Neural cell (in vitro differentiated cells): ENCODE measurements around the gene GSTM2. TPM values are rescaled to one million over a fixed set of nuclear protein-coding genes. Genes with fewer than 3 reads are reported as not detected.

ENCODE experiments used
- H2AFZ ChIP-seq: fragments of 200-600, 300-800 bp; sonication (generic), shearing (Covaris generic); 2 replicates; pipeline ENCODE4 v1.6.0; 2014; ENCODE audit warnings: low read depth, mild to moderate bottlenecking, antibody characterized with exemption, low read length, moderate library complexity
- H3F3A ChIP-seq: fragments of 200-600 bp; shearing (Covaris generic); 2 replicates; pipeline ENCODE4 v1.6.1; 2016; ENCODE audit warnings: mild to moderate bottlenecking, moderate library complexity, mixed read lengths, antibody characterized with exemption, low read length; ENCODE audit not compliant: insufficient read depth, poor library complexity, severe bottlenecking
- H3K27ac ChIP-seq: fragments of 200-600, 300-800 bp; sonication (generic), shearing (Covaris generic); 2 replicates; pipeline ENCODE4 v1.5.1; 2014; ENCODE audit warnings: mild to moderate bottlenecking, low read length, moderate library complexity
- H3K27me3 ChIP-seq: fragments of 300-800, 200-600 bp; sonication (generic), shearing (Covaris generic); 2 replicates; pipeline ENCODE4 v1.6.0; 2014; ENCODE audit warnings: mild to moderate bottlenecking, low read depth, low read length, moderate library complexity; ENCODE audit not compliant: insufficient read depth
- H3K36me3 ChIP-seq: fragments of 300-800, 200-600 bp; sonication (generic), shearing (Covaris generic); 2 replicates; pipeline ENCODE4 v1.5.1; 2014; ENCODE audit warnings: mild to moderate bottlenecking, antibody characterized with exemption, low read length, moderate library complexity; ENCODE audit not compliant: insufficient read depth
- H3K4me2 ChIP-seq: fragments of 300-800, 200-600 bp; sonication (generic), shearing (Covaris generic); 2 replicates; pipeline ENCODE4 v1.6.0; 2014; ENCODE audit warnings: mild to moderate bottlenecking, low read length
- H3K4me3 ChIP-seq: fragments of 300-800, 200-600 bp; sonication (generic), shearing (Covaris generic); 2 replicates; pipeline ENCODE4 v1.5.1; 2014; ENCODE audit warnings: mild to moderate bottlenecking, low read length, moderate library complexity
- H3K79me2 ChIP-seq: fragments of 200-600 bp; shearing (Covaris generic); replicated peaks from 2 replicates; pipeline ENCODE4 v1.6.0; 2014; ENCODE audit warnings: mild to moderate bottlenecking, low read length, moderate library complexity; ENCODE audit not compliant: insufficient read depth
- H3K9ac ChIP-seq: fragments of 300-800, 200-600 bp; sonication (generic), shearing (Covaris generic); 2 replicates; pipeline ENCODE4 v1.6.1; 2016; ENCODE audit warnings: mild to moderate bottlenecking, low read length, mixed read lengths
- H3K9me2 ChIP-seq: fragments of 200-600 bp; shearing (Covaris generic); 2 replicates; pipeline ENCODE4 v1.6.1; 2016; ENCODE audit warnings: mild to moderate bottlenecking, low read length, mixed read lengths; ENCODE audit not compliant: insufficient read depth
- H3K9me3 ChIP-seq: fragments of 200-600, 300-800 bp; sonication (generic), shearing (Covaris generic); 2 replicates; pipeline ENCODE4 v1.6.1; 2016; ENCODE audit warnings: mild to moderate bottlenecking, mixed run types, low read length, moderate library complexity, mixed read lengths
- H4K20me1 ChIP-seq: fragments of 200-600 bp; shearing (Covaris generic); 2 replicates; pipeline ENCODE4 v1.6.1; 2016; ENCODE audit warnings: mild to moderate bottlenecking, mixed run types; ENCODE audit not compliant: insufficient read depth
- CTCF ChIP-seq: fragments of 450-650 bp; IDR thresholded peaks from 2 replicates; pipeline ENCODE4 v1.5.1; 2014; ENCODE audit warnings: antibody characterized with exemption, mild to moderate bottlenecking, moderate library complexity; ENCODE audit not compliant: poor library complexity, severe bottlenecking
- EP300 ChIP-seq: fragments of 450-650 bp; conservative IDR thresholded peaks from 2 replicates; pipeline ENCODE4 v1.6.1; 2014; ENCODE audit warnings: antibody characterized with exemption, mild to moderate bottlenecking, moderate library complexity; ENCODE audit not compliant: poor library complexity, severe bottlenecking
- EZH2 ChIP-seq: fragments of 200-600, 300-800 bp; shearing (Covaris generic), sonication (generic); IDR thresholded peaks from 2 replicates; pipeline ENCODE4 v1.6.1; 2014; ENCODE audit warnings: antibody characterized with exemption, low read length, borderline replicate concordance, mild to moderate bottlenecking; ENCODE audit not compliant: insufficient read depth, poor library complexity, severe bottlenecking
- MXI1 ChIP-seq: fragments of 450-650 bp; conservative IDR thresholded peaks from 2 replicates; pipeline ENCODE4 v1.6.1; 2014; ENCODE audit warnings: antibody characterized with exemption, mild to moderate bottlenecking; ENCODE audit not compliant: poor library complexity, severe bottlenecking
- POLR2AphosphoS5 ChIP-seq: IDR thresholded peaks from 2 replicates; pipeline ENCODE4 v1.6.1; 2012
- RAD21 ChIP-seq: fragments of 450-650 bp; conservative IDR thresholded peaks from 2 replicates; pipeline ENCODE4 v1.6.1; 2014; ENCODE audit warnings: antibody characterized with exemption, mild to moderate bottlenecking, moderate library complexity
- REST ChIP-seq: IDR thresholded peaks from 2 replicates; pipeline ENCODE4 v1.6.1; 2012; ENCODE audit warnings: borderline replicate concordance
- SMC3 ChIP-seq: fragments of 450-650 bp; conservative IDR thresholded peaks from 2 replicates; pipeline ENCODE4 v1.6.1; 2014; ENCODE audit warnings: antibody characterized with exemption, mild to moderate bottlenecking, moderate library complexity; ENCODE audit not compliant: poor library complexity
- TAF1 ChIP-seq: IDR thresholded peaks from 2 replicates; pipeline ENCODE4 v1.6.1; 2012; ENCODE audit warnings: low read depth
- polyA plus RNA-seq: library from polyadenylated mRNA; depleted of rRNA; stranded (reverse); fragments of >200 nt; gene quantifications from 2 replicates; pipeline ENCODE4 v1.2.3, GENCODE V29; 2014

Gene GSTM2
- polyA plus RNA-seq, 1 donor from 2014 or later: 6.8 TPM

DNA sequence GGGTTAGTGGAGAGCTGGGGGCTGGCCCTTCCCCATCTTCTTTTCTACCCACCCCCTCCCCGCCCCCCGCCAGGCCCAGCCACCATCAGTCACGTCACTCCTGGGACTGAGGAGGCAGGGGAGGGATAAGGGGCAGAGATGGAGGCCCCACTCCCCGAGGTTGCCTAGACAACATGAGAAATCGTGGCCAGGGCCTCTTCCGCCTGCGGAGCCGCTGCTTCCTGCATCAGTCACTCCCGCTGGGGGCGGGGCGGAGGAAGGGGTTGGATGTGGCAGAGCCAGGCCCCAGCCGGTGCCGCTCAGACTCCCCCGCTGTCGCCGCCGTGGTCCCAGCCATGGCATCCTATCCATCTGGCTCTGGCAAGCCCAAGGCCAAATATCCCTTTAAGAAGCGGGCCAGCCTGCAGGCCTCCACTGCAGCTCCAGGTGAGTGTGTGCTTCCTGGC is 47.0 kb upstream of the GSTM2 start:
- TF ChIP-seq EZH2 (no peak), REST (no peak), MXI1 (peak; percentile 64), POLR2AphosphoS5 (peak; percentile 79), RAD21 (peak; percentile 45), CTCF (peak; percentile 23), SMC3 (peak; percentile 27), TAF1 (no peak), EP300 (peak; percentile 43)
- Histone ChIP-seq H3K79me2 (peaks cover 38% of the 10 kb centered on the region), H2AFZ (peak overlapping the region; percentile 75), H3K4me3 (peak overlapping the region; percentile 66), H3K27me3 (no peaks in the 10 kb centered on the region), H3F3A (no peaks in the 10 kb centered on the region), H3K27ac (peak overlapping the region; percentile 94), H3K4me2 (peak overlapping the region; percentile 97), H3K9ac (peak overlapping the region; percentile 86), H4K20me1 (no peaks in the 10 kb centered on the region), H3K36me3 (no peaks in the 10 kb centered on the region), H3K9me3 (no peaks in the 10 kb centered on the region), H3K9me2 (no peaks in the 10 kb centered on the region)

DNA sequence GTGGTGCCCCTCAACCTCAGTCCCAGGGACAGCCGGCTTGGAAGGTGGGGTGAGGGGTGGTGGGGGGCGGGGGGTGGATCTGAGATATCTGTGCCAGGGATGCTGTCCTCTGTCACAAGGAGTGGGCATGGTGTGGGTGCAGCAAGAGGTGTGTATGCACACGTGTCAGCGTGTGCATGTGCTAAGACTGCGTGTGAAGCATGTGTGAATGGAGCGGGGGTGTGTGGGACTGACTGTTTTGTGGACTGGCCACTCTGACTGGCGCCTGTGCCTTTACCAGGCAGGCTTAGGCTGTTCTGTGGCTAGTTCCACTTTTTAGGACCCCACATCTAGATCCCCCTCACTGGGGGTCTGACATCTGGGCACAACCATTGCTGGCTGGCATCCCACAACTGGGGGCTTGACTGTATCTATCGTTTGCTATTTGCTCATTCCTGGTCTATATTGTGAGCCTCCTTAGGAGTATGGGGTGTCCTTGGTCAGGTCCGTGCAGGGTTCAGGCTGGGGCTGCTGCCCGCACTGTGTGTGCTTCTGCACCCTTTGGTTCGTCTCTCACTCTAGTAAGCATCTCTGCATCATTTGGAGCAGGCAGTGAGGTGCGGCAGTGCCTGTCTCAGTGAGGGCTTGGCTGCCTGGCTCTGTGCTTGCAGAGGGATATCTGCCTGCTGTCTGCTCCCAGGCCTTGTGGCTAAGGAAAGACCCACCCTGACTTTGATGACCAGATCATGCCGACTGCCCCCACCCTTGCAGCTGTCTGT is 46.3 kb upstream of the GSTM2 start:
- Histone ChIP-seq H3K27ac (peak overlapping the region; percentile 94), H3K9ac (peak overlapping the region; percentile 86), H4K20me1 (no peaks in the 10 kb centered on the region)

More for the DNA sequence above, 46.3 kb upstream of the GSTM2 start:
- no peak for TF ChIP-seq RAD21
- no peak for TF ChIP-seq CTCF
- TF ChIP-seq SMC3: no peak
- TF ChIP-seq EP300: no peak
- TF ChIP-seq MXI1: no peak
- TF ChIP-seq TAF1: no peak
- TF ChIP-seq EZH2: no peak
- no peak for TF ChIP-seq REST
- TF ChIP-seq POLR2AphosphoS5: no peak
- Histone ChIP-seq H3K36me3 (no peaks in the 10 kb centered on the region), H3K4me2 (peak overlapping the region; percentile 97), H3K79me2 (peaks cover 38% of the 10 kb centered on the region), H3K27me3 (no peaks in the 10 kb centered on the region), H2AFZ (no peak overlapping the region), H3K4me3 (peak overlapping the region; percentile 66), H3K9me3 (no peaks in the 10 kb centered on the region), H3K9me2 (no peaks in the 10 kb centered on the region), H3F3A (no peaks in the 10 kb centered on the region)
